HG02885 (cell line): Measurements from ENCODE around the gene OR10A6.

Experiments
- ATAC-seq: cut with Tn5 transposase; IDR thresholded peaks from one replicate; pipeline ENCODE4 v1.9.1; 2021; ENCODE audit warnings: mild to moderate bottlenecking; ENCODE audit not compliant: unreplicated experiment, poor library complexity

Gene OR10A6

DNA sequence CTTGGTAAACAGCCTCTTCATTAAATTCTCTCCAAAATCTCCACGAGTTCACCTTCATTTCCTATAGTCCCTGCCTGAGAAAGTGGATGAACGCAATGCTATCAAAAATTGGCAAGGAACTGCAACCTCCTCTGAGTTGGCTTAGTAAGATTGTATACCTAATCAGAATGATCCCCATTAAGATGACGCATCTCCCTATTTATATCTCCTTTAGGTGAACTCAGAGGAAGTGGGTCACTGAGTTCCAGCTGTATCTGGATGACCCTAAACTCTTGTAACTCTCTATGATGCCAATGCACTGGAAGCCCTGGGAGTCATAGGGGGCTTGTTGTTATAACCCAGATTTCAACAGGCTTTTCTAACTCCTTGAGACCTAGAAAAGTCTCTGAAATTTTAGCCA is 48.2 kb downstream of the OR10A6 start:
- ATAC-seq = no peak
